Gastroesophageal sphincter (tissue), 4 donors: Measurements from ENCODE around the gene LSAMP. TPM values are rescaled to one million over a fixed set of nuclear protein-coding genes. Genes with fewer than 3 reads are reported as not detected.

ENCODE experiments used
- ATAC-seq: fragments of 150-250 bp; one replicate; pipeline ENCODE4 v1.9.1; 2016; ENCODE audit warnings: mild to moderate bottlenecking, moderate library complexity
- H3K27ac ChIP-seq, 4 donors: fragments of 200-600 bp; sonication (generic) in 3 of 4; 1 replicate in 3 of 4; 2 replicates in 1 of 4; pipeline ENCODE4 v1.5.1; 2016 to 2019
- H3K27me3 ChIP-seq: fragments of 200-600 bp; sonication (generic); one replicate; pipeline ENCODE4 v1.5.1; 2019
- H3K36me3 ChIP-seq, 2 donors: fragments of 200-600 bp; sonication (generic); one replicate each; pipeline ENCODE4 v1.5.1; 2019; ENCODE audit warnings: control low read depth in 1 of 2
- H3K4me1 ChIP-seq, 3 donors: fragments of 200-600 bp; sonication (generic); 1 replicate in 2 of 3; 2 replicates in 1 of 3; pipeline ENCODE4 v1.5.1; 2016 to 2019; ENCODE audit warnings: control low read depth in 2 of 3
- H3K4me3 ChIP-seq, 2 donors: fragments of 200-600 bp; sonication (generic); one replicate each; pipeline ENCODE4 v1.5.1; 2019; ENCODE audit warnings: mild to moderate bottlenecking in 1 of 2, moderate library complexity in 1 of 2
- H3K9me3 ChIP-seq, 3 donors: fragments of 200-600 bp; sonication (generic); one replicate each; pipeline ENCODE4 v1.5.1; 2017 to 2019; ENCODE audit warnings: control low read depth in 2 of 3
- CTCF ChIP-seq, 4 experiments: fragments of 200-600 bp in 2 of 4; fragments of 450-650 bp in 2 of 4; sonication (generic) in 1 of 4; IDR thresholded peaks; one replicate each; pipeline ENCODE4 v1.5.1; 2017 to 2019; ENCODE audit warnings: antibody characterized with exemption in 4 of 4, mild to moderate bottlenecking in 2 of 4, moderate library complexity in 2 of 4
- EP300 ChIP-seq: sonication (generic); formaldehyde crosslinking; IDR thresholded peaks from one replicate; pipeline ENCODE4 v1.6.1; 2017; ENCODE audit warnings: antibody characterized with exemption, mild to moderate bottlenecking
- POLR2A ChIP-seq, 2 donors: fragments of 450-650 bp; IDR thresholded peaks; one replicate each; pipeline ENCODE4 v1.6.1; 2017; ENCODE audit warnings: antibody characterized with exemption in 2 of 2, mild to moderate bottlenecking in 2 of 2, moderate library complexity in 1 of 2
- POLR2AphosphoS5 ChIP-seq: sonication (generic); formaldehyde crosslinking; IDR thresholded peaks from one replicate; pipeline ENCODE4 v1.6.1; 2017; ENCODE audit warnings: antibody characterized with exemption
- WGBS, 2 donors: methylation state at CpG; one replicate each; pipeline ENCODE4 v1.1.5; 2018; ENCODE audit warnings: low coverage in 1 of 2; 5-methylcytosine and 5-hydroxymethylcytosine counted together
- total RNA-seq, 4 donors: library from RNA; depleted of rRNA; stranded (reverse); fragments of >200 nt; gene quantifications; one replicate each; pipeline ENCODE4 v1.1.0, GENCODE V29; 2016

Gene LSAMP
- total RNA-seq, 4 donors from 2014 or later, result 1.5 to 9.3 (median 3.6) TPM

GRCh38 chr3:116433552-116433951 lies 11.7 kb downstream of the LSAMP start:
- Histone ChIP-seq H3K9me3 (no peaks in the 10 kb centered on the region), H3K27me3 (no peaks in the 10 kb centered on the region), H3K27ac (no peak overlapping the region), H3K36me3 (no peaks in the 10 kb centered on the region), H3K4me1 (no peaks in the 10 kb centered on the region), H3K4me3 (no peak overlapping the region)
- no peak for ATAC-seq
- TF ChIP-seq EP300 (no peak), POLR2A (IDR thresholded peaks at IDR 0.05) (no peak), POLR2AphosphoS5 (no peak), CTCF (IDR thresholded peaks at IDR 0.05) (no peak)
- 89 to 100% methylated on average over 1 of the region's 1 CpG for WGBS, 2 donors

GRCh38 chr3:116432795-116433194 lies 12.5 kb downstream of the LSAMP start:
- no peak for TF ChIP-seq POLR2AphosphoS5
- no peak for TF ChIP-seq POLR2A (IDR thresholded peaks at IDR 0.05)
- Histone ChIP-seq H3K4me1 (no peaks in the 10 kb centered on the region), H3K9me3 (no peaks in the 10 kb centered on the region), H3K4me3 (no peak overlapping the region), H3K27me3 (no peaks in the 10 kb centered on the region), H3K36me3 (no peaks in the 10 kb centered on the region), H3K27ac (no peak overlapping the region)
- ATAC-seq, result no peak
- WGBS, 2 donors, result 65 to 100% methylated on average over 2 of the region's 2 CpGs

GRCh38 chr3:116429479-116430269 lies 15.6 kb downstream of the LSAMP start:
- no peak for ATAC-seq
- TF ChIP-seq POLR2AphosphoS5, result no peak
- WGBS, 2 donors, result 75 to 84% methylated on average over 5 to 6 of the region's 6 CpGs

GRCh38 chr3:116426036-116426435 lies 19.3 kb downstream of the LSAMP start:
- no peak overlapping the region for H3K4me3 ChIP-seq
- ATAC-seq, result no peak
- no peaks in the 10 kb centered on the region for H3K4me1 ChIP-seq
- H3K36me3 ChIP-seq, result no peaks in the 10 kb centered on the region
- no peaks in the 10 kb centered on the region for H3K27me3 ChIP-seq
- H3K27ac ChIP-seq, result no peak overlapping the region
- H3K9me3 ChIP-seq, result no peaks in the 10 kb centered on the region
- WGBS, 2 donors, result 100% methylated on average over 5 to 6 of the region's 8 CpGs
- no peak for TF ChIP-seq POLR2A (IDR thresholded peaks at IDR 0.05)
- TF ChIP-seq EP300, result no peak
- no peak for TF ChIP-seq CTCF (IDR thresholded peaks at IDR 0.05)
- no peak for TF ChIP-seq POLR2AphosphoS5

More at GRCh38 chr3:116429479-116430269, 15.6 kb downstream of the LSAMP start:
- H3K27ac ChIP-seq, result no peak overlapping the region
- no peak overlapping the region for H3K4me3 ChIP-seq
- no peaks in the 10 kb centered on the region for H3K36me3 ChIP-seq
- no peaks in the 10 kb centered on the region for H3K9me3 ChIP-seq
- H3K4me1 ChIP-seq, result no peaks in the 10 kb centered on the region
- H3K27me3 ChIP-seq, result no peaks in the 10 kb centered on the region

- TF ChIP-seq EP300 (no peak), POLR2A (IDR thresholded peaks at IDR 0.05) (no peak), CTCF (IDR thresholded peaks at IDR 0.05) (no peak), POLR2AphosphoS5 (no peak)
- Histone ChIP-seq H3K9me3 (no peaks in the 10 kb centered on the region), H3K4me1 (no peaks in the 10 kb centered on the region), H3K27ac (no peak overlapping the region), H3K4me3 (no peak overlapping the region), H3K36me3 (no peaks in the 10 kb centered on the region), H3K27me3 (no peaks in the 10 kb centered on the region)
- ATAC-seq, result no peak
- 78 to 95% methylated on average over 2 of the region's 2 CpGs for WGBS, 2 donors
These were observed 20.2 kb downstream of the LSAMP start for GRCh38 chr3:116425126-116425525.

GRCh38 chr3:116423945-116424344 lies 21.3 kb downstream of the LSAMP start:
- TF ChIP-seq EP300, result no peak
- TF ChIP-seq POLR2AphosphoS5, result no peak
- no peak for TF ChIP-seq POLR2A (IDR thresholded peaks at IDR 0.05)
- TF ChIP-seq CTCF (IDR thresholded peaks at IDR 0.05), result no peak
- no peak for ATAC-seq
- no peaks in the 10 kb centered on the region for H3K36me3 ChIP-seq
- no peaks in the 10 kb centered on the region for H3K4me1 ChIP-seq
- H3K9me3 ChIP-seq, result no peaks in the 10 kb centered on the region
- no peak overlapping the region for H3K27ac ChIP-seq
- no peak overlapping the region for H3K4me3 ChIP-seq
- WGBS, 2 donors, result 0 to 17% methylated on average over 1 of the region's 1 CpG
- no peaks in the 10 kb centered on the region for H3K27me3 ChIP-seq
